Parathyroid adenoma (tissue), 2 donors: ENCODE measurements around the gene TMEM176B.

Source experiments
- H2AFZ ChIP-seq: fragments of 300-600 bp; sonication (generic); one replicate; pipeline ENCODE4 v1.7.0; 2017; ENCODE audit warnings: antibody characterized with exemption, mild to moderate bottlenecking
- H3K27ac ChIP-seq: fragments of 300-600 bp; sonication (generic); one replicate; pipeline ENCODE4 v1.7.0; 2017
- H3K27me3 ChIP-seq: fragments of 300-600 bp; sonication (generic); one replicate; pipeline ENCODE4 v1.7.0; 2017; ENCODE audit warnings: low read length; ENCODE audit not compliant: control insufficient read depth, insufficient read depth
- H3K36me3 ChIP-seq: fragments of 300-600 bp; sonication (generic); one replicate; pipeline ENCODE4 v1.7.0; 2017; ENCODE audit warnings: low read length; ENCODE audit not compliant: control insufficient read depth, insufficient read depth
- H3K4me1 ChIP-seq: fragments of 300-600 bp; sonication (generic); one replicate; pipeline ENCODE4 v1.7.0; 2017; ENCODE audit warnings: control low read depth
- H3K4me2 ChIP-seq: fragments of 300-600 bp; sonication (generic); one replicate; pipeline ENCODE4 v1.7.0; 2017; ENCODE audit warnings: low read length
- H3K4me3 ChIP-seq: fragments of 300-600 bp; sonication (generic); one replicate; pipeline ENCODE4 v1.7.0; 2017; ENCODE audit warnings: low read depth, low read length
- H3K79me2 ChIP-seq: fragments of 300-600 bp; sonication (generic); one replicate; pipeline ENCODE4 v1.7.0; 2017; ENCODE audit warnings: control low read depth
- H3K9ac ChIP-seq: fragments of 300-600 bp; sonication (generic); one replicate; pipeline ENCODE4 v1.7.0; 2017; ENCODE audit warnings: mild to moderate bottlenecking
- H3K9me3 ChIP-seq: fragments of 300-600 bp; sonication (generic); one replicate; pipeline ENCODE4 v1.7.0; 2017; ENCODE audit warnings: low read length; ENCODE audit not compliant: control insufficient read depth
- TF ChIP-seq, protein P1 (sequence below): fragments of 300-600 bp; sonication (generic); IDR thresholded peaks from one replicate; pipeline ENCODE4 v1.7.0; 2017; ENCODE audit warnings: antibody characterized with exemption, mild to moderate bottlenecking
- donor health status: primary hyperparathyroidism.

Gene TMEM176B

DNA sequence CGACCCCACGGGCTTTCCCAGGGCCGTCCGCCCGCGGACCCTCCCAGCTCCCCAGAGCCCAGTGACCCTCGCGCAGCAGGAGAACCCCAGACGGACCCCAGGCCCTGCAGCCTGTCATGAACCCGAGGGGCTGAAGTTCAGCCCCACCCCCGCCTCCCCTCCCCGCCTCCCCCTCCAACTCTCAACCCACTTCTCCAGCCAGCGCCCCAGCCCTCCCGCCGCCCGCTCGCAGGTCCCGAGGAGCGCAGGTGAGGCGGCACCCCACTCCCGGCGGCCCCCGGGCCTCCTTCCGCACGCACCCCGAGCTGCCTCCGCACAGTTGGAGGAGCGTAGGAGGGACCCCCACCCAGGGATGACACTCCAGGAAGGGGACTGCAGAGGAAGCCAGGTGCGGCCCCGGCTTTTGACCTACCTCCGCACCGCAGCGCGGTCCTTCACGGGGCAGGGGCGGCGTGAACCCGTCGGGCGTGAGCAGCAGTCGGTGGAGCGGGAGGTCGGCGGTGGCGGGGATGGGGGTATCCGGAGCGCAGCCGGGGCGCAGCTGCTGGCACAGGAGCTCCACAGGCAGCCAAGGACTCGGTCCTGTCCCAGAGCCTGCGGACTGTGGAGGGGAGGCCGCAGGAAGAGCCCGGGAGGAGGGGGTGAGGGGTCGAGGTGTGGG, 547 bp upstream of the TMEM176B start, which contains the start of gene TMEM176A:
Gene TMEM176A, plus strand, starts transcription at position 189 of the 661 bp plus-strand sequence. CDS start 782 bp downstream, outside the sequence.
- no peaks in the 10 kb centered on the region for H3K36me3 ChIP-seq
- H3K27me3 ChIP-seq: no peaks in the 10 kb centered on the region
- peak within 1 kb of the TSS; percentile 47 for H3K4me2 ChIP-seq
- H3K4me1 ChIP-seq: no peaks in the 10 kb centered on the region
- no peaks in the 10 kb centered on the region for H3K9me3 ChIP-seq
- H3K9ac ChIP-seq: no peak within 1 kb of the TSS
- peak within 1 kb of the TSS; percentile 74 for H2AFZ ChIP-seq
- no peaks in the 10 kb centered on the region for H3K79me2 ChIP-seq
- H3K27ac ChIP-seq: no peak within 1 kb of the TSS
- peak within 1 kb of the TSS; percentile 12 for H3K4me3 ChIP-seq
- TF ChIP-seq, protein P1, sequence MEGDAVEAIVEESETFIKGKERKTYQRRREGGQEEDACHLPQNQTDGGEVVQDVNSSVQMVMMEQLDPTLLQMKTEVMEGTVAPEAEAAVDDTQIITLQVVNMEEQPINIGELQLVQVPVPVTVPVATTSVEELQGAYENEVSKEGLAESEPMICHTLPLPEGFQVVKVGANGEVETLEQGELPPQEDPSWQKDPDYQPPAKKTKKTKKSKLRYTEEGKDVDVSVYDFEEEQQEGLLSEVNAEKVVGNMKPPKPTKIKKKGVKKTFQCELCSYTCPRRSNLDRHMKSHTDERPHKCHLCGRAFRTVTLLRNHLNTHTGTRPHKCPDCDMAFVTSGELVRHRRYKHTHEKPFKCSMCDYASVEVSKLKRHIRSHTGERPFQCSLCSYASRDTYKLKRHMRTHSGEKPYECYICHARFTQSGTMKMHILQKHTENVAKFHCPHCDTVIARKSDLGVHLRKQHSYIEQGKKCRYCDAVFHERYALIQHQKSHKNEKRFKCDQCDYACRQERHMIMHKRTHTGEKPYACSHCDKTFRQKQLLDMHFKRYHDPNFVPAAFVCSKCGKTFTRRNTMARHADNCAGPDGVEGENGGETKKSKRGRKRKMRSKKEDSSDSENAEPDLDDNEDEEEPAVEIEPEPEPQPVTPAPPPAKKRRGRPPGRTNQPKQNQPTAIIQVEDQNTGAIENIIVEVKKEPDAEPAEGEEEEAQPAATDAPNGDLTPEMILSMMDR: no peak

DNA sequence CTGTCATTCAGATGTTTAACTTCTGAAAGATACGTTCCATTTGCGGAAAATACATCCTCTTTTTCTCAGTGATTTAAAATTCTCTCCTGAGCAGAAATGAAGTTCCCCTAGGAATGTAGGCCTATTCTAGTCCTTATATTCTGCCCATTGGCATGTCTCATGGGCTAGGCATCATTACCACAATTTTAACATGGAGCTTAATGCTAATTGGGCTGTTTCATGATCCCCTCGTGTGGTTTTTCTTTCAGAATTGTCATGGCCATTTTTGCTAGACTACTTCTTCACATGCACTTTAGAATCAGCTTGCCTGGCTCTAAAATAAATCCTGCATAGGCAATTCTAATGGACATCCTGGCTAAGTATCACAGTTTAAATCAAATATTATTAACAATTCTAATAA, 1.0 kb downstream of the TMEM176B start:
- TF ChIP-seq, protein P1: no peak
- Histone ChIP-seq H2AFZ (no peak overlapping the region), H3K4me2 (no peak overlapping the region), H3K79me2 (no peaks in the 10 kb centered on the region), H3K9ac (no peak overlapping the region), H3K4me1 (no peaks in the 10 kb centered on the region), H3K27ac (no peak overlapping the region), H3K9me3 (no peaks in the 10 kb centered on the region), H3K27me3 (no peaks in the 10 kb centered on the region), H3K4me3 (no peak overlapping the region), H3K36me3 (no peaks in the 10 kb centered on the region)

DNA sequence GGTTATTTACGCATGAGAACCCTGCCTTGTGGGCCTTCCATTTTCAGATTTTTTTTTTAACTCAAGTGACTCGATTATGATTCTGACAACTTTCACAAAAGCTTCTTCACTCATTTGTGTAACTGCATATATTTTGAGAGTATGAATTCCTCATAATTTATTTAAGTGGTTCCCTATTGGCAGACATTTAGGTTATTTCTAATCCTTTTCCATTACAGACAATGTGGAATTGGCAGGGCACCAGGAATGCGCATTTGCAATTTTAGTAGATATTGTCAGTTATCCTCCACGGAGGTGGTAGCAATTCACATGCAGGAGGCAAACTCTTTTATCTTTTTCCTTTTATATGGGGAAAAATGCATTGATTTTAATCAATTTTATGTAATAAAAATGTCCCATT, 2.5 kb downstream of the TMEM176B start:
- H3K27me3 ChIP-seq: no peaks in the 10 kb centered on the region
- no peak overlapping the region for H3K4me3 ChIP-seq

DNA sequence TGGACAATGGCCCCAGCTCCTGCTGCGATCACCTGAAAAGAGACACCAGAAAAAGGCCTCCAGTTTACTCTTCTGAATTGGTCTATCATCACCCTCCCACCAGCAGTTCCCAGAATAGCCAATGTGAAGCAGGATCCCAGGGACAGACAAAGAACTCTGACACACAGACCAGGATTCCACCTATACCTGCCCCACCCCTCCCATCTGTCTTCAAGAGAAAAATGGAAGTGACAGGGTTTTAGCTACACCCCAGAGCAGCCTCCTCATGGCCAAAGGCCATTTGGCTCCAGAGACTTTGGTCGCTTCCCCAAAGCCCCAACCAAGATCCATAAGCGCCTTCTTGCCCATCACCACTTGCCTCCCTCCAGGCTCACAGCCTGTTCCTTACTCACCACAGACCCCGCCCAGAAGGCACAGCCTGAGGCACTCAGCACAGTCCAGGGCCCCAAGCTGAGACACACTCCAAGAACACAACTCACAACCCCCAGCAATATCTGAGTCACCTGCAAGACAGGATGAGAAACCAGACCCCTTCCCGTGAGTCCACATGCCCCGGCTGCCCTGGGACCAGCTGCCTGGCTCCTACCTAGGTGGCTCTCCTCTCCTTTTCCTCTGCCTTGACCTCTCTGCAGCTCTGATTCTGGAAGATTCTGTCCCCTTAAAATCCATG, 6.5 kb downstream of the TMEM176B start:
- H3K4me3 ChIP-seq: no peak overlapping the region
- TF ChIP-seq, protein P1: no peak
- no peaks in the 10 kb centered on the region for H3K79me2 ChIP-seq
- no peaks in the 10 kb centered on the region for H3K36me3 ChIP-seq
- H2AFZ ChIP-seq: no peak overlapping the region
- no peak overlapping the region for H3K4me2 ChIP-seq
- H3K4me1 ChIP-seq: no peaks in the 10 kb centered on the region
- H3K9me3 ChIP-seq: no peaks in the 10 kb centered on the region
- H3K9ac ChIP-seq: no peak overlapping the region
- H3K27me3 ChIP-seq: no peaks in the 10 kb centered on the region
- no peak overlapping the region for H3K27ac ChIP-seq

More for the DNA sequence above, 2.5 kb downstream of the TMEM176B start:
- Histone ChIP-seq H3K4me1 (no peaks in the 10 kb centered on the region), H2AFZ (no peak overlapping the region), H3K27ac (no peak overlapping the region), H3K9ac (no peak overlapping the region), H3K9me3 (no peaks in the 10 kb centered on the region), H3K36me3 (no peaks in the 10 kb centered on the region), H3K79me2 (no peaks in the 10 kb centered on the region), H3K4me2 (no peak overlapping the region)
- TF ChIP-seq, protein P1: no peak
